Gastrocnemius medialis (tissue), 4 donors: ENCODE measurements around the gene RGS1. TPM values are rescaled to one million over a fixed set of nuclear protein-coding genes. Genes with fewer than 3 reads are reported as not detected.

ENCODE experiments used
- ATAC-seq, 2 donors: fragments of 150-250 bp; one replicate each; pipeline ENCODE4 v1.9.1; 2016
- DNase-seq, 2 donors: peaks; one replicate each; pipeline ENCODE4 v3.0.0-alpha.2; 2019
- H3K27ac ChIP-seq, 4 donors: fragments of 200-600 bp; sonication (generic); 1 replicate in 1 of 4; 2 replicates in 3 of 4; pipeline ENCODE4 v1.5.1; 2016 to 2018; ENCODE audit warnings: mild to moderate bottlenecking in 2 of 4, moderate library complexity in 1 of 4
- H3K27me3 ChIP-seq, 3 donors: fragments of 200-600 bp; sonication (generic) in 2 of 3; 1 replicate in 1 of 3; 2 replicates in 2 of 3; pipeline versions ENCODE4 v1.5.1 to v1.6.0; 2016 to 2019; ENCODE audit warnings: mild to moderate bottlenecking in 1 of 3, moderate library complexity in 1 of 3
- H3K36me3 ChIP-seq, 2 donors: fragments of 200-600 bp; sonication (generic) in 1 of 2; one replicate each; pipeline ENCODE4 v1.5.1; 2017 to 2018
- H3K4me1 ChIP-seq, 2 donors: fragments of 200-600 bp; sonication (generic) in 1 of 2; one replicate each; pipeline ENCODE4 v1.5.1; 2016 to 2017; ENCODE audit warnings: mild to moderate bottlenecking in 2 of 2
- H3K4me3 ChIP-seq, 4 donors: fragments of 200-600 bp; sonication (generic) in 3 of 4; 1 replicate in 1 of 4; 2 replicates in 3 of 4; pipeline ENCODE4 v1.5.1; 2016 to 2019; ENCODE audit warnings: mild to moderate bottlenecking in 2 of 4
- H3K9me3 ChIP-seq, 3 donors: fragments of 200-600 bp; sonication (generic) in 2 of 3; 1 replicate in 1 of 3; 2 replicates in 2 of 3; pipeline ENCODE4 v1.5.1; 2016 to 2019
- CTCF ChIP-seq, 5 experiments: fragments of 450-650 bp in 3 of 5; fragments of 200-600 bp in 2 of 5; sonication (generic) in 2 of 5; IDR thresholded peaks in 4 of 5; conservative IDR thresholded peaks in 1 of 5; 1 replicate in 4 of 5; 2 replicates in 1 of 5; pipeline ENCODE4 v1.5.1; 2016 to 2019; ENCODE audit warnings: antibody characterized with exemption in 5 of 5, mild to moderate bottlenecking in 3 of 5, moderate library complexity in 3 of 5
- POLR2A ChIP-seq, 2 donors: fragments of 450-650 bp; IDR thresholded peaks; one replicate each; pipeline ENCODE4 v1.6.1; 2017; ENCODE audit warnings: antibody characterized with exemption in 2 of 2, mild to moderate bottlenecking in 2 of 2, moderate library complexity in 2 of 2
- in situ Hi-C, 4 donors: fragments of 200-750 bp; cut with MboI; loops; one replicate each; pipeline versions ENCODE4 v1.15.0 to v1.8.0; 2017; ENCODE audit warnings: low sequenced_read_pairs in 4 of 4
- intact Hi-C: fragments of 100-400 bp; cut with DNase I; formaldehyde crosslinking; loops from one replicate; pipeline ENCODE4 v1.15.1; 2023; ENCODE audit warnings: low total_unique reads
- total RNA-seq, 4 donors: library from RNA; depleted of rRNA; stranded (reverse); fragments of >200 nt; gene quantifications; one replicate each; pipeline versions ENCODE4 v1.1.0 to v1.2.3, GENCODE V29; 2016

The RGS1 gene
- total RNA-seq, 4 donors from 2014 or later, result 1.0 to 4.9 (median 3.5) TPM

- TF ChIP-seq CTCF (IDR thresholded peaks at IDR 0.05 in 4 of 5, conservative IDR thresholded peaks at IDR 0.05 in 1 of 5) (no peak), POLR2A (IDR thresholded peaks at IDR 0.05) (no peak)
- no peaks in the 10 kb centered on the region for H3K9me3 ChIP-seq
- in situ Hi-C loops, result no loop called here
- intact Hi-C loops, result no loop called here
- no peak overlapping the region for H3K27ac ChIP-seq
- DNase-seq (no peak), ATAC-seq (no peak)
- H3K36me3 ChIP-seq, result no peaks in the 10 kb centered on the region
- no peaks in the 10 kb centered on the region for H3K27me3 ChIP-seq
- H3K4me1 ChIP-seq, result no peaks in the 10 kb centered on the region
- H3K4me3 ChIP-seq, result no peak overlapping the region
Observed at GRCh38 chr1:192552760-192553191, 22.8 kb upstream of the RGS1 start.

DNA sequence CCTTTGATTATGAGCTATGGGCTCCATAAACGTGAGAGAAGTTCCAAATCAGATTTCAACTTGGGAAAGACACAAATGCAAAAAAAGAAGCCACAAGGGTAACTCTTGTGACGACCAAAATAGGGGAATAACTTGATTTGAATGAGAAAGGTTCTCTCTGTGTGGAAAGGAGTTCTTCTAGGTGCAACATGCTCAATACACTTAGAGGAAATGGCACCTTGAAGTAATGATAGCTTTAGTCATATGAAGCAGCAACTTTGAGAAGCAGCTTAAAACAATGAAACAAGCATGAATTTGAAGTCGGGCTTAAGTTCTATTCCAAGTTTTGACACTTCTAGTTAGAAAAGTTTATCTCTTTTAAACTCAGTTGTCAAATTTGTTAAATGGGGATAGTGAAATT is 21.8 kb upstream of the RGS1 start:
- ATAC-seq, result no peak
- in situ Hi-C loops (no loop called here), intact Hi-C loops (no loop called here)
- Histone ChIP-seq H3K4me1 (no peaks in the 10 kb centered on the region), H3K36me3 (no peaks in the 10 kb centered on the region), H3K4me3 (no peak overlapping the region), H3K27me3 (no peaks in the 10 kb centered on the region), H3K9me3 (no peaks in the 10 kb centered on the region), H3K27ac (no peak overlapping the region)
- TF ChIP-seq POLR2A (IDR thresholded peaks at IDR 0.05) (no peak), CTCF (IDR thresholded peaks at IDR 0.05 in 4 of 5, conservative IDR thresholded peaks at IDR 0.05 in 1 of 5) (no peak)
- DNase-seq, result no peak

DNA sequence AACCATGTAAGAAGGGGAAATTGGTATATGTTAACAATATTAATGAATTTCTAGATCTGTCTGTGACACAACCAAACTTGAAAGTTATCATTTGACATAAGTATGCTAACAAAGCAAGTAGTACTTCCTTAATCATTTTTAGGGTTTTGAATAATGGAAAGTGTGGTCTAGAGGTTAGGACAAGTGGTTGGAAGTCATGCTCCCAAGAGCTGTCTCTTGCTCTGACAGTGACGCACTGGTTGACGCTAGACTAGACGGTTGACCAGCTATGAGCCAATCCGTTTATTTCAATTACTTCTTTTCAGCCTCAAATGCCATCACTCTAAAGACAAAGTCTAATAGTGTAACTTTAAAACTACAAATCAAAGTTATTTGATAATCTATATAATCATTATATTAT is 20.7 kb upstream of the RGS1 start:
- Histone ChIP-seq H3K27me3 (no peaks in the 10 kb centered on the region), H3K4me3 (no peak overlapping the region), H3K27ac (no peak overlapping the region), H3K4me1 (no peaks in the 10 kb centered on the region), H3K9me3 (no peaks in the 10 kb centered on the region), H3K36me3 (no peaks in the 10 kb centered on the region)
- in situ Hi-C loops (no loop called here), intact Hi-C loops (no loop called here)
- ATAC-seq (no peak), DNase-seq (no peak)
- no peak for TF ChIP-seq POLR2A (IDR thresholded peaks at IDR 0.05)
- no peak for TF ChIP-seq CTCF (IDR thresholded peaks at IDR 0.05 in 4 of 5, conservative IDR thresholded peaks at IDR 0.05 in 1 of 5)

- Histone ChIP-seq H3K9me3 (no peaks in the 10 kb centered on the region), H3K4me3 (no peak overlapping the region), H3K27me3 (no peaks in the 10 kb centered on the region), H3K36me3 (no peaks in the 10 kb centered on the region), H3K27ac (no peak overlapping the region), H3K4me1 (no peaks in the 10 kb centered on the region)
- in situ Hi-C loops, result no loop called here
- intact Hi-C loops, result no loop called here
- no peak for ATAC-seq
- no peak for DNase-seq
- TF ChIP-seq POLR2A (IDR thresholded peaks at IDR 0.05), result no peak
- TF ChIP-seq CTCF (IDR thresholded peaks at IDR 0.05 in 4 of 5, conservative IDR thresholded peaks at IDR 0.05 in 1 of 5), result no peak
Observed at GRCh38 chr1:192555399-192555798, 20.2 kb upstream of the RGS1 start.

DNA sequence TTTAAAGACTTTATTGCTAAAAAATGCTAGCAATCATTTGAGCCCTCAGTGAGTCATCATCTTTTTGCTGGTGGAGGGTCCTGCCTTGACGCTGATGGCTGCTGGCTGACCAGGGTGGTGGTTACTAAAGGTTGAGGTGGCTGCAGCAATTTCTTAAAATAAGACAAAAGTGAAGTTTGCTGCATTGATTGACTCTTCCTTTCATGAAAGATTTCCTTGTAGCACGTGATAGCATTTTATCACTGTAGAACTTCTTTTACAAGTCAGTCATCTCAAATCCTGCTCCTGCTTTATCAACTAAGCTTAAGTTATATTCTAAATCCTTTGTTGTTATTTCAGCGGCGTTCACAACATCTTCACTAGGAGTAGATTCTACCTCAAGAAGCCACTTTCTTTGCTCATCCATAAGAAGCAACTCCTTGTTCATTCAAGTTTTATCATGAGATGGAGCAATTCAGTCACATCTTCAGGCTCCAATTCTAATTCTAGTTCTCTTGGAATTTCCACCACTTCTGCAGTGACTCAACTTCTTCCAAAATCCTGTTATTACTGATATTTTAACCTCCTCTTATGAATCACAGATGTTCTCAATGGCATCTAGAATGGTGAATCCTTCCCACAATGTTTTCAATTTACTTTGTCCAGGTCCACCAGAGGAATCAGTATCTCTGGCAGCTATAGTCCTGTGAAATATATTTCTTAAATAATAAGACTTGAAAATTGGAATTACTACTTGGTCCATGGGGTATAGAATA is 17.6 kb upstream of the RGS1 start:
- intact Hi-C loops (no loop called here), in situ Hi-C loops (no loop called here)
- H3K4me1 ChIP-seq, result no peaks in the 10 kb centered on the region
- DNase-seq (no peak), ATAC-seq (no peak)
- no peaks in the 10 kb centered on the region for H3K9me3 ChIP-seq
- no peaks in the 10 kb centered on the region for H3K27me3 ChIP-seq
- H3K27ac ChIP-seq, result no peak overlapping the region
- H3K36me3 ChIP-seq, result no peaks in the 10 kb centered on the region
- TF ChIP-seq POLR2A (IDR thresholded peaks at IDR 0.05) (no peak), CTCF (IDR thresholded peaks at IDR 0.05 in 4 of 5, conservative IDR thresholded peaks at IDR 0.05 in 1 of 5) (no peak)
- H3K4me3 ChIP-seq, result no peak overlapping the region
